SK-N-SH treated with all-trans-retinoic acid at 6 μM for 48 hours (cell line): ENCODE data around the gene DIO1.
"Not testable (repeated sequence)": the region's sequence is repeated elsewhere in the genome, so short reads cannot be mapped to it uniquely, and the experiment has no call there.

Source experiments
- BACH2 ChIP-seq: fragments of 250-450 bp; sonication (Bioruptor Pico); IDR thresholded peaks from 2 replicates; pipeline ENCODE4 v1.9.0; 2021; ENCODE audit warnings: mild to moderate bottlenecking, borderline replicate concordance
- CSDC2 ChIP-seq: fragments of 250-450 bp; sonication (Bioruptor Pico); IDR thresholded peaks from 2 replicates; pipeline ENCODE4 v1.5.0; 2020; ENCODE audit warnings: mild to moderate bottlenecking, moderate library complexity
- ESRRG ChIP-seq: fragments of 250-450 bp; sonication (Bioruptor Pico); IDR thresholded peaks from 2 replicates; pipeline ENCODE4 v1.6.1; 2021; ENCODE audit warnings: mild to moderate bottlenecking
- PPARA ChIP-seq: fragments of 250-450 bp; sonication (Bioruptor Pico); IDR thresholded peaks from 2 replicates; pipeline ENCODE4 v1.5.0; 2020; ENCODE audit warnings: mild to moderate bottlenecking, borderline replicate concordance
- RARB ChIP-seq: fragments of 250-450 bp; sonication (Bioruptor Pico); IDR thresholded peaks from 2 replicates; pipeline ENCODE4 v1.8.0; 2021; ENCODE audit warnings: mild to moderate bottlenecking, moderate library complexity
- TOX ChIP-seq: fragments of 250-450 bp; sonication (Bioruptor Pico); IDR thresholded peaks from 2 replicates; pipeline ENCODE4 v1.8.0; 2021; ENCODE audit warnings: mild to moderate bottlenecking, moderate library complexity, borderline replicate concordance
- TSHZ2 ChIP-seq: fragments of 250-450 bp; sonication (Bioruptor Pico); IDR thresholded peaks from 2 replicates; pipeline ENCODE4 v1.5.0; 2020; ENCODE audit warnings: mild to moderate bottlenecking, moderate library complexity
- ZC3H10 ChIP-seq: fragments of 250-450 bp; sonication (Bioruptor Pico); IDR thresholded peaks from 2 replicates; pipeline ENCODE4 v1.5.1; 2021; ENCODE audit warnings: mild to moderate bottlenecking, moderate library complexity
- ZFP3 ChIP-seq: fragments of 250-450 bp; sonication (Bioruptor Pico); IDR thresholded peaks from 2 replicates; pipeline ENCODE4 v1.5.0; 2020; ENCODE audit warnings: mild to moderate bottlenecking, moderate library complexity
- ZFP30 ChIP-seq: fragments of 450-650 bp; formaldehyde crosslinking; IDR thresholded peaks from 2 replicates; pipeline ENCODE4 v1.5.0; 2022; ENCODE audit warnings: mild to moderate bottlenecking, moderate library complexity
- ZNF70 ChIP-seq: fragments of 450-650 bp; formaldehyde crosslinking; IDR thresholded peaks from 2 replicates; pipeline ENCODE4 v1.5.0; 2020; ENCODE audit warnings: mild to moderate bottlenecking, moderate library complexity
- ZNF8 ChIP-seq: fragments of 450-650 bp; formaldehyde crosslinking; IDR thresholded peaks from 2 replicates; pipeline ENCODE4 v1.5.0; 2020; ENCODE audit warnings: mild to moderate bottlenecking, moderate library complexity
- TF ChIP-seq, protein P1 (sequence below): fragments of 250-450 bp; sonication (Bioruptor Pico); IDR thresholded peaks from 2 replicates; pipeline ENCODE4 v1.5.1; 2020; ENCODE audit warnings: low read depth, mild to moderate bottlenecking, moderate library complexity
- TF ChIP-seq, protein P2 (sequence below): fragments of 250-450 bp; sonication (Bioruptor Pico); IDR thresholded peaks from 2 replicates; pipeline ENCODE4 v1.8.0; 2020; ENCODE audit warnings: mild to moderate bottlenecking, moderate library complexity, borderline replicate concordance

GRCh38 chr1:53883600-53883999 lies 10.4 kb upstream of the DIO1 start:
- TF ChIP-seq, protein P1, sequence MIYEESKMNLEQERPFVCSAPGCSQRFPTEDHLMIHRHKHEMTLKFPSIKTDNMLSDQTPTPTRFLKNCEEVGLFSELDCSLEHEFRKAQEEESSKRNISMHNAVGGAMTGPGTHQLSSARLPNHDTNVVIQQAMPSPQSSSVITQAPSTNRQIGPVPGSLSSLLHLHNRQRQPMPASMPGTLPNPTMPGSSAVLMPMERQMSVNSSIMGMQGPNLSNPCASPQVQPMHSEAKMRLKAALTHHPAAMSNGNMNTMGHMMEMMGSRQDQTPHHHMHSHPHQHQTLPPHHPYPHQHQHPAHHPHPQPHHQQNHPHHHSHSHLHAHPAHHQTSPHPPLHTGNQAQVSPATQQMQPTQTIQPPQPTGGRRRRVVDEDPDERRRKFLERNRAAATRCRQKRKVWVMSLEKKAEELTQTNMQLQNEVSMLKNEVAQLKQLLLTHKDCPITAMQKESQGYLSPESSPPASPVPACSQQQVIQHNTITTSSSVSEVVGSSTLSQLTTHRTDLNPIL (CRISPR knock-in tag), result not testable (repeated sequence)
- TF ChIP-seq, protein P2, sequence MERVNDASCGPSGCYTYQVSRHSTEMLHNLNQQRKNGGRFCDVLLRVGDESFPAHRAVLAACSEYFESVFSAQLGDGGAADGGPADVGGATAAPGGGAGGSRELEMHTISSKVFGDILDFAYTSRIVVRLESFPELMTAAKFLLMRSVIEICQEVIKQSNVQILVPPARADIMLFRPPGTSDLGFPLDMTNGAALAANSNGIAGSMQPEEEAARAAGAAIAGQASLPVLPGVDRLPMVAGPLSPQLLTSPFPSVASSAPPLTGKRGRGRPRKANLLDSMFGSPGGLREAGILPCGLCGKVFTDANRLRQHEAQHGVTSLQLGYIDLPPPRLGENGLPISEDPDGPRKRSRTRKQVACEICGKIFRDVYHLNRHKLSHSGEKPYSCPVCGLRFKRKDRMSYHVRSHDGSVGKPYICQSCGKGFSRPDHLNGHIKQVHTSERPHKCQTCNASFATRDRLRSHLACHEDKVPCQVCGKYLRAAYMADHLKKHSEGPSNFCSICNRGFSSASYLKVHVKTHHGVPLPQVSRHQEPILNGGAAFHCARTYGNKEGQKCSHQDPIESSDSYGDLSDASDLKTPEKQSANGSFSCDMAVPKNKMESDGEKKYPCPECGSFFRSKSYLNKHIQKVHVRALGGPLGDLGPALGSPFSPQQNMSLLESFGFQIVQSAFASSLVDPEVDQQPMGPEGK (CRISPR knock-in tag), result not testable (repeated sequence)
- TF ChIP-seq ZFP3 (CRISPR knock-in tag); RARB (CRISPR knock-in tag); ZNF8; TOX; BACH2 (CRISPR knock-in tag); ZNF70 (CRISPR knock-in tag); ESRRG (CRISPR knock-in tag); ZFP30 (CRISPR knock-in tag); CSDC2 (CRISPR knock-in tag); PPARA (CRISPR knock-in tag); TSHZ2 (CRISPR knock-in tag); ZC3H10 (CRISPR knock-in tag): not testable (repeated sequence)
